Spleen (tissue), 11 donors: Measurements from ENCODE around the gene DENND1A. TPM values are rescaled to one million over a fixed set of nuclear protein-coding genes. Genes with fewer than 3 reads are reported as not detected.

Experiments used
- DNase-seq: peaks from one replicate; pipeline ENCODE4 v3.0.0-alpha.2; 2020
- H3K27ac ChIP-seq, 8 donors: fragments of 200-600 bp; sonication (generic) in 7 of 8; 1 replicate in 4 of 8; 2 replicates in 4 of 8; pipeline versions ENCODE4 v1.5.0 to v1.8.0; 2016 to 2021; ENCODE audit warnings: inconsistent platforms in 4 of 8, mild to moderate bottlenecking in 4 of 8, moderate library complexity in 1 of 8
- H3K27me3 ChIP-seq, 7 donors: fragments of 200-600 bp; sonication (generic) in 6 of 7; replicated peaks in 1 of 7; 1 replicate in 4 of 7; 2 replicates in 3 of 7; pipeline versions ENCODE4 v1.5.0 to v1.8.0; 2016 to 2021; ENCODE audit warnings: inconsistent platforms in 3 of 7, mild to moderate bottlenecking in 1 of 7
- H3K36me3 ChIP-seq, 6 donors: fragments of 200-600 bp; sonication (generic) in 5 of 6; 1 replicate in 4 of 6; 2 replicates in 2 of 6; pipeline versions ENCODE4 v1.5.0 to v1.8.0; 2016 to 2021; ENCODE audit warnings: inconsistent platforms in 2 of 6
- H3K4me1 ChIP-seq, 6 donors: fragments of 200-600 bp; sonication (generic) in 5 of 6; 1 replicate in 3 of 6; 2 replicates in 3 of 6; pipeline versions ENCODE4 v1.5.0 to v1.8.0; 2016 to 2021; ENCODE audit warnings: inconsistent platforms in 3 of 6
- H3K4me3 ChIP-seq, 8 donors: fragments of 200-600 bp; sonication (generic) in 7 of 8; 1 replicate in 4 of 8; 2 replicates in 4 of 8; pipeline versions ENCODE4 v1.5.0 to v1.8.0; 2016 to 2021; ENCODE audit warnings: inconsistent platforms in 4 of 8, mild to moderate bottlenecking in 4 of 8, moderate library complexity in 2 of 8
- H3K9me3 ChIP-seq, 8 donors: fragments of 200-600 bp; sonication (generic) in 7 of 8; 1 replicate in 4 of 8; 2 replicates in 4 of 8; pipeline versions ENCODE4 v1.5.0 to v1.8.0; 2016 to 2021; ENCODE audit warnings: inconsistent platforms in 4 of 8
- POLR2A ChIP-seq, 3 donors: fragments of 450-650 bp; IDR thresholded peaks; one replicate each; pipeline ENCODE4 v1.5.1; 2017; ENCODE audit warnings: antibody characterized with exemption in 3 of 3, mild to moderate bottlenecking in 1 of 3
- POLR2AphosphoS5 ChIP-seq, 3 donors: sonication (generic); formaldehyde crosslinking; IDR thresholded peaks; one replicate each; pipeline ENCODE4 v1.5.1; 2017; ENCODE audit warnings: antibody characterized with exemption in 3 of 3
- WGBS, 5 donors: extraction: QIAGEN DNeasy Blood & Tissue Kit in 3 of 5; methylation state at CpG; one replicate each; pipeline versions ENCODE4 v1.1.5 to v1.1.7; 2013 to 2018; 5-methylcytosine and 5-hydroxymethylcytosine counted together
- intact Hi-C: fragments of 100-400 bp; cut with DNase I; formaldehyde crosslinking; loops from one replicate; pipeline ENCODE4 v1.15.0; 2023; ENCODE audit warnings: low total_unique reads
- polyA plus RNA-seq, 3 donors: library from polyadenylated mRNA; stranded (reverse); fragments of 200-250 nt; gene quantifications; one replicate each; pipeline ENCODE4 v1.2.1, GENCODE V29; 2013
- total RNA-seq, 7 donors: library from RNA; depleted of rRNA in 3 of 7; stranded (reverse); fragments of >200 nt in 3 of 7; fragmentation: NEBNext Ultra II Directional in 4 of 7; extraction: Animal tissue kit (Norgen Biotek cat#: 25700) in 4 of 7; gene quantifications; one replicate each; pipeline versions ENCODE4 v1.1.0 to v1.2.1, GENCODE V29; 2016 to 2021
- TF ChIP-seq, protein P1 (sequence below), 11 experiments: fragments of 200-600 bp in 7 of 11; fragments of 450-650 bp in 4 of 11; sonication (generic) in 4 of 11; IDR thresholded peaks in 8 of 11; conservative IDR thresholded peaks in 3 of 11; 1 replicate in 7 of 11; 2 replicates in 4 of 11; pipeline versions ENCODE4 v1.4.0 to v1.8.0; 2016 to 2021; ENCODE audit warnings: antibody characterized with exemption in 11 of 11, inconsistent platforms in 4 of 11, mild to moderate bottlenecking in 1 of 11
- donor health status: healthy with polysubstance abuse.
- donor health status: DM: no; HTN: no; CAD: no; lungs with moderate emphysema.
- donor health status: DM: no; HTN: no; CAD: no.
- donor health status: Bipolar disorder and iron deficiency.
- donor health status: healthy.
- donor health status: DM: no; HTN: no; CAD: no.
- donor health status: DM: yes; HTN: yes; CAD: no.

DENND1A gene
- total and polyA plus RNA-seq, 10 donors, result 5.4 to 59.3 (median 48.8) TPM

DNA sequence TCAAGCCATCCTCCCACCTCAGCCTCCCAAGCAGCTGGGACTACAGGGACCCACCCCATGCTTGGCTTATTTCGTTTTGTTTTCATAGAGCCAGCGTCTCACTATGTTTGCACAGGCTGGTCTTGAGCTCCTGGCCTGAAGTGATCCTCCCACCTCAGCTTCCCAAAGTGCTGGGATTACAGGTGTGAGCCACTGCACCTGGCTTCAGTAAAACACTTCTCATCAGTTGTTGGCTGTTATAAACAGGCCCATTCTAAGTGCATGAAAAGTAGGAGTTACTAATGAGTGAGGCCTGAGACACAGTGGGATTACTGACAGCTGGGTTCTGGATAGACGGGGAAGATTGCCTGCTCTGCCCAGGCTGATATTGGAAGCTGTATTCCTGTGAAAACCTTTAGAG lies 570.4 kb downstream of the DENND1A start:
- H3K4me1 ChIP-seq, result peaks cover 0 to 28% (median 11%) of the 10 kb centered on the region in 6 donors
- DNase-seq, result no peak
- H3K36me3 ChIP-seq, result no peaks in the 10 kb centered on the region
- H3K4me3 ChIP-seq, result no peak overlapping the region
- H3K9me3 ChIP-seq, result no peaks in the 10 kb centered on the region
- peaks cover 0 to 13% (median 0%) of the 10 kb centered on the region in 7 donors for H3K27me3 ChIP-seq
- intact Hi-C loops, result no loop called here
- WGBS, 5 donors, result 71 to 83% (median 72%) methylated on average over 3 of the region's 3 CpGs
- TF ChIP-seq POLR2A (IDR thresholded peaks at IDR 0.05) (no peak), POLR2AphosphoS5 (IDR thresholded peaks at IDR 0.05) (no peak)
- TF ChIP-seq, protein P1, sequence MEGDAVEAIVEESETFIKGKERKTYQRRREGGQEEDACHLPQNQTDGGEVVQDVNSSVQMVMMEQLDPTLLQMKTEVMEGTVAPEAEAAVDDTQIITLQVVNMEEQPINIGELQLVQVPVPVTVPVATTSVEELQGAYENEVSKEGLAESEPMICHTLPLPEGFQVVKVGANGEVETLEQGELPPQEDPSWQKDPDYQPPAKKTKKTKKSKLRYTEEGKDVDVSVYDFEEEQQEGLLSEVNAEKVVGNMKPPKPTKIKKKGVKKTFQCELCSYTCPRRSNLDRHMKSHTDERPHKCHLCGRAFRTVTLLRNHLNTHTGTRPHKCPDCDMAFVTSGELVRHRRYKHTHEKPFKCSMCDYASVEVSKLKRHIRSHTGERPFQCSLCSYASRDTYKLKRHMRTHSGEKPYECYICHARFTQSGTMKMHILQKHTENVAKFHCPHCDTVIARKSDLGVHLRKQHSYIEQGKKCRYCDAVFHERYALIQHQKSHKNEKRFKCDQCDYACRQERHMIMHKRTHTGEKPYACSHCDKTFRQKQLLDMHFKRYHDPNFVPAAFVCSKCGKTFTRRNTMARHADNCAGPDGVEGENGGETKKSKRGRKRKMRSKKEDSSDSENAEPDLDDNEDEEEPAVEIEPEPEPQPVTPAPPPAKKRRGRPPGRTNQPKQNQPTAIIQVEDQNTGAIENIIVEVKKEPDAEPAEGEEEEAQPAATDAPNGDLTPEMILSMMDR (IDR thresholded peaks at IDR 0.05 in 8 of 11, conservative IDR thresholded peaks at IDR 0.05 in 3 of 11), result no peak
- no peak overlapping the region for H3K27ac ChIP-seq

GRCh38 chr9:123359106-123359505 lies 570.8 kb downstream of the DENND1A start:
- 29 to 51% (median 32%) methylated on average over 2 of the region's 2 CpGs for WGBS, 5 donors
- no peaks in the 10 kb centered on the region for H3K36me3 ChIP-seq
- H3K4me1 ChIP-seq, result peaks cover 3 to 32% (median 15%) of the 10 kb centered on the region in 6 donors
- no peaks in the 10 kb centered on the region for H3K9me3 ChIP-seq
- DNase-seq, result no peak
- intact Hi-C loops, result no loop called here
- H3K27ac ChIP-seq, result no peak overlapping the region
- no peak for TF ChIP-seq POLR2AphosphoS5 (IDR thresholded peaks at IDR 0.05)
- no peak for TF ChIP-seq POLR2A (IDR thresholded peaks at IDR 0.05)
- TF ChIP-seq, protein P1 (IDR thresholded peaks at IDR 0.05 in 8 of 11, conservative IDR thresholded peaks at IDR 0.05 in 3 of 11), result no peak
- no peak overlapping the region for H3K4me3 ChIP-seq
- peaks cover 0 to 17% (median 0%) of the 10 kb centered on the region in 7 donors for H3K27me3 ChIP-seq

GRCh38 chr9:123358181-123358905 lies 571.6 kb downstream of the DENND1A start:
- no peak for TF ChIP-seq POLR2AphosphoS5 (IDR thresholded peaks at IDR 0.05)
- TF ChIP-seq, protein P1 (IDR thresholded peaks at IDR 0.05 in 8 of 11, conservative IDR thresholded peaks at IDR 0.05 in 3 of 11), result no peak
- no peak for TF ChIP-seq POLR2A (IDR thresholded peaks at IDR 0.05)
- Histone ChIP-seq H3K4me3 (no peak overlapping the region), H3K4me1 (peaks cover 4 to 39% (median 18%) of the 10 kb centered on the region in 6 donors), H3K9me3 (no peaks in the 10 kb centered on the region), H3K36me3 (no peaks in the 10 kb centered on the region), H3K27ac (no peak overlapping the region), H3K27me3 (peaks cover 0 to 25% (median 0%) of the 10 kb centered on the region in 7 donors)
- WGBS, 5 donors, result 81 to 88% (median 86%) methylated on average over 7 to 10 of the region's 10 CpGs
- no peak for DNase-seq
- intact Hi-C loops, result no loop called here

GRCh38 chr9:123357743-123358059 lies 572.2 kb downstream of the DENND1A start:
- DNase-seq, result no peak
- H3K4me1 ChIP-seq, result peaks cover 4 to 39% (median 18%) of the 10 kb centered on the region in 6 donors
- WGBS, 5 donors, result 95 to 100% (median 97%) methylated on average over 2 of the region's 2 CpGs
- no peak overlapping the region for H3K4me3 ChIP-seq
- intact Hi-C loops, result no loop called here
- H3K27ac ChIP-seq, result no peak overlapping the region
- H3K9me3 ChIP-seq, result no peaks in the 10 kb centered on the region
- no peak for TF ChIP-seq POLR2AphosphoS5 (IDR thresholded peaks at IDR 0.05)
- TF ChIP-seq POLR2A (IDR thresholded peaks at IDR 0.05), result no peak
- TF ChIP-seq, protein P1 (IDR thresholded peaks at IDR 0.05 in 8 of 11, conservative IDR thresholded peaks at IDR 0.05 in 3 of 11), result no peak
- H3K27me3 ChIP-seq, result peaks cover 0 to 30% (median 0%) of the 10 kb centered on the region in 7 donors
- H3K36me3 ChIP-seq, result no peaks in the 10 kb centered on the region
